Choroid plexus epithelial cell (primary cell): ENCODE results near the gene BSG.

ENCODE experiments used
- DNase-seq: peaks from one replicate; pipeline ENCODE4 v3.0.0-alpha.2; 2010; ENCODE audit warnings: low read depth
- H3K4me3 ChIP-seq: 2 replicates; pipeline ENCODE4 v1.5.1; 2011; ENCODE audit warnings: low read depth, mild to moderate bottlenecking, control low read depth, low read length, moderate library complexity
- TF ChIP-seq, protein P1 (sequence below): conservative IDR thresholded peaks from 2 replicates; pipeline ENCODE4 v1.5.1; 2011; ENCODE audit warnings: low read depth, mild to moderate bottlenecking, control low read depth, inconsistent platforms, low read length, moderate library complexity

Gene BSG

GRCh38 chr19:574658-575526 is 2.5 kb downstream of the BSG start:
- TF ChIP-seq, protein P1, sequence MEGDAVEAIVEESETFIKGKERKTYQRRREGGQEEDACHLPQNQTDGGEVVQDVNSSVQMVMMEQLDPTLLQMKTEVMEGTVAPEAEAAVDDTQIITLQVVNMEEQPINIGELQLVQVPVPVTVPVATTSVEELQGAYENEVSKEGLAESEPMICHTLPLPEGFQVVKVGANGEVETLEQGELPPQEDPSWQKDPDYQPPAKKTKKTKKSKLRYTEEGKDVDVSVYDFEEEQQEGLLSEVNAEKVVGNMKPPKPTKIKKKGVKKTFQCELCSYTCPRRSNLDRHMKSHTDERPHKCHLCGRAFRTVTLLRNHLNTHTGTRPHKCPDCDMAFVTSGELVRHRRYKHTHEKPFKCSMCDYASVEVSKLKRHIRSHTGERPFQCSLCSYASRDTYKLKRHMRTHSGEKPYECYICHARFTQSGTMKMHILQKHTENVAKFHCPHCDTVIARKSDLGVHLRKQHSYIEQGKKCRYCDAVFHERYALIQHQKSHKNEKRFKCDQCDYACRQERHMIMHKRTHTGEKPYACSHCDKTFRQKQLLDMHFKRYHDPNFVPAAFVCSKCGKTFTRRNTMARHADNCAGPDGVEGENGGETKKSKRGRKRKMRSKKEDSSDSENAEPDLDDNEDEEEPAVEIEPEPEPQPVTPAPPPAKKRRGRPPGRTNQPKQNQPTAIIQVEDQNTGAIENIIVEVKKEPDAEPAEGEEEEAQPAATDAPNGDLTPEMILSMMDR = no peak
- peak overlapping the region; percentile 45 for H3K4me3 ChIP-seq
- peak; percentile 76 for DNase-seq

DNA sequence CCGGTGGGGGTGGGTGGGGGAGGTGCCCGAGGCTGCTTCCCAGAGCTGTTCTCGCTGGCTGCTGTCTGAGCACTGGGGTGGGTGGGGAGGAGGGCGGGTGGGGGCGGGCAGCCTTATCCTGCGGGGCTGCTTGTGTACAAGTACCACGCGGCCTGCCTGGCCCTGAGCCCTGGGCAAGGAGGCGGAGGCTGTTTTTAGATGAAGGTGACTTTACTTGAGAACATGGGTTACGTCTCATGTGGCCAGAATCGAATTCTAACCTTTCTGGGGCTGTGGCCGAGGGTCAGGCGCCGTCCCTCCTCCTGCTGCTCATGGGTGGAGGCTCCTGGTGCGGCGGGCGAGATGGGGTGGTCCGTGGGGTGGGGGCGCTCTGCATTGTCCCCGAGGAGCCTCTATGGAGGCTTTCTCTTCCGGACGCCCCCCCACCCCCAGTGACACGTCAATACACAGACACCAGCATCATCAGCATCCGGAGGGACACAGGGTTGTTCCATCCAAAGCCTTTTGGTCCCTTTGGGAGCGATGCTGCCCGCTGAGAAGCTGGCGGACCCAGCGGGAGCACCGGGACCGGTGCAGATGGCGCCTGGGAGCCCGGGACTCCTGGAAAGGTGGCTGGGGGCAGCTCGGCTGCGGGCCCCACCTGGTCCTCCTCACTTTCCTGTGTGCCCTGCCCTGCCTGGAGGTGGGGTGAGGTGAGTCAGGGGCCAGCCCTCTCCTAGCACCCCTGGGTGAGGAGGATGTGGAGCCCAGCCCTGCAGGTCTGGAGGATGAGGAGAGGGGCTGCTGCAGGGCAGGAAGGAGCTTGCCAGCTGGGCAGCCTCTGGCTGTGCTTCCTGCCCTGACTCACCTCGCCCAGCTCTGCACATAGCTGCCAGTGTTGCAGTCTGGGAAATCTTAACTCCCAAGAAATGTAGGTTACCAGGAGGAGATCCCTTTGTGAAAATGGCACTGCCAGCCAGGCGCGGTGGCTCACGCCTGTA is 3.4 kb downstream of the BSG start:
- TF ChIP-seq, protein P1 = no peak
- peak overlapping the region; percentile 45 for H3K4me3 ChIP-seq
- DNase-seq = peak; percentile 46

GRCh38 chr19:576768-577438 is 4.5 kb downstream of the BSG start:
- TF ChIP-seq, protein P1 = no peak
- DNase-seq = no peak
- H3K4me3 ChIP-seq = no peak overlapping the region

- no peak overlapping the region for H3K4me3 ChIP-seq
- TF ChIP-seq, protein P1 = no peak
- DNase-seq = no peak
These were observed 5.3 kb downstream of the BSG start for GRCh38 chr19:577439-578392.

GRCh38 chr19:579111-579841 is 6.9 kb downstream of the BSG start:
- TF ChIP-seq, protein P1 = no peak
- H3K4me3 ChIP-seq = no peak overlapping the region
- no peak for DNase-seq
